GM21786 (cell line): Measurements from ENCODE around the gene OR52E2.
"Not testable (repeated sequence)": the region's sequence is repeated elsewhere in the genome, so short reads cannot be mapped to it uniquely, and the experiment has no call there.

Source experiments
- ATAC-seq: cut with Tn5 transposase; IDR thresholded peaks from one replicate; pipeline ENCODE4 v1.9.1; 2021; ENCODE audit not compliant: unreplicated experiment

OR52E2 gene

GRCh38 chr11:5059391-5059790, at the start of gene OR52E2:
TSS of gene OR52E2 (minus strand) at chr11:5059627. CDS start at chr11:5059627, 0 bp downstream.
- ATAC-seq: no peak

- ATAC-seq: no peak
Measured at GRCh38 chr11:5107285-5107684, 47.9 kb upstream of the OR52E2 start.

- ATAC-seq: no peak
Measured at GRCh38 chr11:5103066-5103465, 43.6 kb upstream of the OR52E2 start.

- no peak for ATAC-seq
Measured at GRCh38 chr11:5102246-5102645, 42.8 kb upstream of the OR52E2 start.

GRCh38 chr11:5096011-5096410, 36.6 kb upstream of the OR52E2 start:
- no peak for ATAC-seq

- no peak for ATAC-seq
Measured at GRCh38 chr11:5092821-5093585, 33.6 kb upstream of the OR52E2 start.

- ATAC-seq: no peak
Measured at GRCh38 chr11:5090668-5091067, 31.2 kb upstream of the OR52E2 start.

- ATAC-seq: no peak
Measured at GRCh38 chr11:5088556-5088955, 29.1 kb upstream of the OR52E2 start.

GRCh38 chr11:5083602-5084001, 24.2 kb upstream of the OR52E2 start:
- ATAC-seq: no peak

- ATAC-seq: no peak
Measured at GRCh38 chr11:5081405-5081804, 22.0 kb upstream of the OR52E2 start.

GRCh38 chr11:5071799-5072198, 12.4 kb upstream of the OR52E2 start:
- ATAC-seq: no peak

GRCh38 chr11:5069272-5069671, 9.8 kb upstream of the OR52E2 start, which contains the start of gene OR52E1:
TSS of gene OR52E1 (plus strand) at chr11:5069572.
- no peak for ATAC-seq

GRCh38 chr11:5065027-5065426, 5.6 kb upstream of the OR52E2 start:
- ATAC-seq: no peak

GRCh38 chr11:5058679-5059078, 748 bp downstream of the OR52E2 start:
- ATAC-seq: not testable (repeated sequence)

- ATAC-seq: no peak
Measured at GRCh38 chr11:5046754-5047330, 12.6 kb downstream of the OR52E2 start.

- no peak for ATAC-seq
Measured at GRCh38 chr11:5046226-5046625, 13.2 kb downstream of the OR52E2 start, which contains the start of gene OR52J3. TSS of gene OR52J3 (plus strand) at chr11:5046526. CDS start at chr11:5046526, 0 bp downstream.

GRCh38 chr11:5043380-5043779, 16.0 kb downstream of the OR52E2 start:
- no peak for ATAC-seq

- no peak for ATAC-seq
Measured at GRCh38 chr11:5042091-5042490, 17.3 kb downstream of the OR52E2 start.

- ATAC-seq: no peak
Measured at GRCh38 chr11:5040876-5041275, 18.6 kb downstream of the OR52E2 start.

GRCh38 chr11:5038341-5038740, 21.1 kb downstream of the OR52E2 start:
- no peak for ATAC-seq

GRCh38 chr11:5037926-5038325, 21.5 kb downstream of the OR52E2 start:
- ATAC-seq: no peak

GRCh38 chr11:5036669-5037068, 22.8 kb downstream of the OR52E2 start:
- ATAC-seq: no peak
